ENCODE results near the gene SYT15.

SYT15 gene

DNA sequence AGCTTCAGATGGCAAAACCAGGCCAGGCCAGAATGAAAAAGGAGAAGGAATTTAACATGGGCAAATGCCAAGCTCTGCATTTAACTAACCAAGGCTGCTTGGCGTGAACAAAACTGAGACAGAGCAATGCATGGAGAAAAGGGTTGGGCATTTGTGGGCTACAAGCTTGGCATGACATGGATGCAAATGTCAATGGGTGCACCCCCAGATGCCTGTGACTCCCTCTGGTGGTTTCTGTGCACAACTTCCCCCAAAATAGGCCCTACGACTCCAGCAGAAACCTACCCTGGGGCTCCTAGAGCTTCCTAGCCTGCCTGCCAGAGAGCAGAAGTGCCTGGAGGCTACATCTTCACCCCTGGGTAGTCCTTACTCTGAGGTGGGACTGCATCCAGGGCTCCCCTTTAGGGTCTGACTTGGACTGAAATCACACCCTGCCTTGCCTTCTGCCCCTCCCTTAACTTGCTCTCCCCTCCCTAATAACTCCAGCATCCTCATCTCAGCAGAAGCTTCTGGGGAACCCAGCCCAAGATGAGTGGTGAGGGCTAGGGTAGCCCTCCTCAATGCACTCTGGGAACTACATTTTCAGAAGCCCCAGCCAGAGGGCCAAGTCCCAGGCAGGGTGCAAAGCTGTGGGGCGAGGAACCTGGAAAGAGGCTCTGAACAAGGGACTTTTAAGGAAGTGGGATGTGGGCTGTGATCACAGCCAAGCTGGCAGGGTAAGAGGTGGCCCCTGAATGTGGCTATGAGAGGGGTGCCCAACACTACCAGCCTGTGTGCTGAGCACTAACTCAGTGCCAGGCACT is 33.7 kb upstream of the SYT15 start:
- no peak for DNase-seq (ENCODE audit: low read depth in 2 of 2)

- no peak for DNase-seq (ENCODE audit: low read depth in 2 of 2)
These were observed 32.9 kb upstream of the SYT15 start for GRCh38 chr10:46545861-46546590.

DNA sequence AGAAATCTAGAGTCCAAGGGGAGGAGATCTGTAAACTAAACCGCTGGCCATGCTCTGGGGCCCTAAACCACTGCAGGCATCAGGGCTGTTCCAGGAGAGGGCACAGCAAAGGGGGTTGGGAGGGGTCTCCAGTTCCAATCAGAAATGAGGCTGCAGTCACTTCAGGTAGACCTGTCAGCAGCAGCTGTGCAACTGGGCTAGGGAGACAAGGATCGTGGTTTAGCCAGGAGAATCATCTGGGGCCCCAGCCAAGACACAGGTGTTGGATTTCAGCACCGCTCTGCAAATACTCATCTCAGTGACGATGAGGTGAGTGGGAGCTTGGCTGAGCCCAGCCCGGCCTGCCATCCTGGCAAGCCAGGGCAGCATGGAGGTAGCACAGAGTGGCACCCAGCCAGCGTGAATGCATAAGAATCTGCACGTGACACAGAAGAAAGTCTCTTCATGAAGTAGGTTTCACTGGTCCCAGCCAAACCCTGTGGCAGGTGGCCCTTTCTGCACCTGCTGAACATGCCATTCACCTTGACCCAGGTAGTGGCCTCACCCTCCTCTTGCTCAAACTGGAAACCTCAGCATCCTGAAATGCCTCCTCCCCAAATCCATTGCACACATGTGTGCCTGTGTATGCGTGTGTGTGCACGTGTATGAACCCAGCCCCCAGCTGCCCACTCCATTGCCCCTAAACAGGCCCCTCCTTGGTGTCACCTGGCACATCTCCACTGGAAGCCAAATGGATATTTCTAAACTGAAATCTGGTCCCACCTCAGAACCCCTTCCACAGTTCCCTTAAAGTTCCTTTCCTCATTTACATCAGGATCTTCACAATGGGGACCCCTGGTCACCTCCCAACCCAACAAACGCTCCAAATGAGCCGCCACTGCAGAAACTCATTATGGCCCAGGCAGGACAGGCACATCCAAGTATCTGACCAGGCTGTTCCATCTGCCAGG is 32.1 kb upstream of the SYT15 start:
- DNase-seq (ENCODE audit: low read depth in 2 of 2), result no peak

DNA sequence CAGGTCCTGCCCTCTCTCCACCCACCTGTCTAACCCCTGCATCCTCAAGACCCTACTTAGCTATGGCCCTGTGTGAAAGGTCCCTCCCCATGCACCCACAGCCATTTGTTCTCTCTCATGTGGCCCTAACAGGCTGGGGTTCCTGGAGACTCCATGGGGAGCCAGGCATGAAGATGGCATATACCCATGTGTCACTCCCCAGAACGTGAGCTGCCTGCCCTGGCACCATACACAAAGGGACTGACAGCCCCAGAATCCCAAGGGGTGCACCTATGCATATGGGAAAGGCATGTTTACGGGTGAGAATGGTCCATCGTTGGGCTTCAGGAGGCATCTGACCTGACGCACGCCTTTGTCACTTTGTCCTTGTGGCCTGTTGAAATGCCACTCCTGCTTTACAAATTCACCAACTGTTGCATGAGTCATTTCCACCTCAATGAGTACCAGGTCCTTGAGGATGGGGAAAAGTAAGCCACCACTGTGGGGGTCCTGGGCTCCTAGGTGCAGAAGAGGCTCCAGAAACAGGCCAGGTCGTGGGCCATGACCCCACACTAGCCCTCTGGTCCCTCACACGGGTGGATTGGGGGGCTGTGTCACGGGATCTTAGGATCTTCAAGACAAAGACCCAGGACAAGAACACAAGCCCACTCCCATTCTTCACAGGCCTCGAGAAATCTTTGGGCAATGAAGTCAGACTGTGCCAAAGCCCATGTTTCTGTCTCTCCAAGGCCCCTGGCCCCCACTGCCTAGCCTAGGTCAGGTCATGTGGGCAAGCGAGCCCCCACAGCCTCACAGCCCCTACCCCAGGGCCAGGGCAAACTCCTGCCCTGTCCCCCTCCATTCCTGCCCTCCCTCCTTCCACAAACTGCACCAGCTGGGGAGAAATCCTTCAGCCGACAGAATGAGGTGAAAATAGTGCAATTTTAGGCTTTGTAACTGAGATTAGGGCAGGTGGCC is 31.1 kb upstream of the SYT15 start:
- DNase-seq (ENCODE audit: low read depth in 2 of 2), result no peak

DNA sequence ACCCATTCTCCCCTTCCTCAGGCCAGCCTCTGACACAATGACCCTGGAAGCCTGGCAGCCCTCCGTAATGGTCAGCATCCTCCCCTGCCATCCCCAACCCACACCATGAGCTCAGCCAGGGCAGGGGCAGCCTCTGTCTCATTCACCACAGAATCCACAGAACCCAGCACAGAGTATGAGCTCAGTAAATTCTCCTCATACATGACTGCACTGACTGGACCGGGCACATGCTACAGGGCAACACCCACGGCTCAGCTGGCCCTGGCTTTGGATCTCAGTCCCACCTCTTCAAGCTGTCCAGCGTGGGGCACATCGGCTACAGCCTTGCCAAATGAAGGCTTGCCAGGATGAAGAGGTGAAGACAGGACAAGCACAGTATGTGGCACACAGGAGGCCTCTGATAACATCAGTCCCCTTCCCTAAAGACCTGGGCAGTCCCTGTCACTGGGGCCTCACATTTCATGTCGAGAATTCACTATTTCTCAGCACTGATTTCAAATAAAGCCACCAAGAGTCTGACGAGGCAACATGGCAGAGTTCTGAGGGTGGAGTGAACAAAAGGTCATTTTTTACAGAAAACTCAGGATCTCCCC is 30.3 kb upstream of the SYT15 start:
- no peak for DNase-seq (ENCODE audit: low read depth in 2 of 2)

- DNase-seq (ENCODE audit: low read depth in 2 of 2), result no peak
These were observed 29.5 kb upstream of the SYT15 start for GRCh38 chr10:46549171-46550075.

GRCh38 chr10:46550076-46550790 is 28.7 kb upstream of the SYT15 start:
- no peak for DNase-seq (ENCODE audit: low read depth in 2 of 2)

GRCh38 chr10:46550795-46551700 is 27.9 kb upstream of the SYT15 start:
- DNase-seq (ENCODE audit: low read depth in 2 of 2), result no peak

DNA sequence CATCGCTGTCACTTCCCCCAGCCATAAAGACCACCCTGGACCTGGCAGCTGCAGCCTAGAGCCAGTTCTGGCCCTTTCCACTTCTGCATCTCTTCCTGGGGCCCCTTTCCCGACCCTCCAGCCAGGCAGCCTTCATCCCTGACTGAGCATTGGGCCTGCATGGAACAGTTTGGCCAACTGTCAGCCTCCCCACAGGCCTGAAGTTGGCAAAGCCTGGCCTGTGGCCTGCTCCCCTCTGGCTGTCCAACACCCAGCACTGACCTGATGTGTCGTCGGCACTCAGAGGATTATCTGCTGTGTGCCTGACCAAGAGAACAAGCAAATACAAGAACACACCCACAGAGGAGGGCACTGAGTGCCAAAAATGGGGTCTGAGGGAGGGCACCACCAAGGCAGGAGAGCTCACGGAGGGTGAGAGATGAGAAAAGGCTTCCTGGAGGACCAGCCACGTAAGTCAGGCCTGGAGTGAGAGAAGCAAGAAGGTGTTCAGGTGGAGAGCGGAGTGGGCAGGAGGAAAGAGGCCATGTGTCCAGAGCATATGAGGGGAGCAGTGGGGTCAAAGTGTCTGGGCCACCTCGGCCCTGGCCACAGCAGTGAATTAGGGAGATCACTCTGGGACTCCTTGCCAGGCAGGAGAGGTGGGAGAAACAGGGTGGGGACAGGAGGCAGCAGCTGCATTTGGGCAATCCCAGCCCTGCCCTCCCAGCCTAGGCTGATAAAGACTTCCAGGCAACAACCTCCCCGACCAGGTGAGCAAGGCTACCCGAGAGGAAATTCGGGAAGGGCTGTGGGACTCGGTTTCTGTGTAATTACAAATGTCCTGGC is 27.0 kb upstream of the SYT15 start:
- DNase-seq (ENCODE audit: low read depth in 2 of 2), result no peak

DNA sequence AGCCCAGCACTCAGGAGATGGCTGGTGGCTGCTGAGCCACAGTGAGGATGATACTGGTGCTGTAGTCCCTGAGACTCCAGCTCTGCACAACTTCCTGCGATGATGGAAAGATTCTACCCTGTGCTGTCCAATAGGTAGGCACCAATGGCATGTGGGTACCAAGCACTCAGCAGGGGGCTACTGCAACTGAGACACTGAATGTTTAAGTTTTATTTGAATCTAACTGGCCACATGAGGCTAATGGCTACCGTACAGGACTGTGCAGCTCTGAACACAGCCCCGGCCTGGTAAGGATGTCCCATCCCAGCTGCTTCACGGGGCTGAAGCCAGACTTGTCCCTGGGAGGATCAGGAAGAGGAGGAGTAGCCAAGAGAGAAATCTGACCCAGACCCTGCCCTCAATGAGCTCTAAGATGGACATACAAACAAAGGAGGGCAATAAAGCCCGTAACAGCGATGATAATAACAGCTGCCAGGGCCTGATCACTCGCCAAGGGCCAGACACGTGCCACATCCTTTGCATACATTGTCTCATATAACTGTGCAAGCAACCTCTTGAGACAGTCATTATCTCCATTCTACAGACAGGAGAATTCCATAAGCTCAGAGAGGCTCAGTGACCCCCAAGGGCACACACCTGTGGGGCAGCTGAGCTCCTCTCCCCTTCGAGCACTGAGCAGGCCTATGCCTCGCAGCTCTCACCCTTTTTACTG is 26.2 kb upstream of the SYT15 start:
- no peak for DNase-seq (ENCODE audit: low read depth in 2 of 2)

DNA sequence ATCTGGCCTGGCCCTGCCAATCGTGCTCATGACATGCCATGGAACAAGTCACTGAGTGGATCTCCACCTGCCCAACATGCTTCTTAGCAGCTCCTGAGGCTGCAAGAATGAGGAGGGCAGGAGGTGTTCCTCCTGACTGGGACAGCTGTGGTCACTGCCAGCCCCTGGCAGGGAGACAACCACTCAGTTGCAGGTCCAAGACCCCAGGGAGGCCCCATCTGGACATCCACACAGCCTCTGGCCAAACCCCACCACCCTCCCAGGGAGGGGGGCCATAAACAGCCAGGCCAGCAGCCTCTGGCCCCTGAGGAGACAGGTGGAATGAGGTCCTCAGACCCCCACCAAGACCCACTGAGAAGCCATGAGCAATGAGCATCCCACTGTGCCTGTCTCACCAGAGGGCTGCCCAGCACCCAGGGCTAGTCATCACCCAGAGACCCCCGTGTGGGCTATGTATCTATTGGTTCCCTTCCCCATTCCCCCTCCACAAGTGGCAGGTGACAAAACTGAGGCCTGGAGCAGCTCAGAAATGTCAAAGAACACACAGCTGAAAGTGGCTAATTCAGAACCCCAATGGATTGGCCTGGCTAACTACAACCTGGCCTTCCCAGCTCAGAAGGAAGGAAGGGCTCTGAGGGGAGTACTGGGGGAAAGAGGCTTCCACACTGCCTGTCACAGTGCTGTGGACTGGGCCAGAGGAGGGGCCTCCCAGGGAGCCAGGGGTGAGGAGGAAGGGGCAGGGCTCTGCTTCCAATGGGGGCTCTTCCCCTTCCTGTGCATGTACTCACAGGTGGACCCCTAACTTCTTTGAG is 25.5 kb upstream of the SYT15 start:
- DNase-seq (ENCODE audit: low read depth in 2 of 2), result no peak

DNA sequence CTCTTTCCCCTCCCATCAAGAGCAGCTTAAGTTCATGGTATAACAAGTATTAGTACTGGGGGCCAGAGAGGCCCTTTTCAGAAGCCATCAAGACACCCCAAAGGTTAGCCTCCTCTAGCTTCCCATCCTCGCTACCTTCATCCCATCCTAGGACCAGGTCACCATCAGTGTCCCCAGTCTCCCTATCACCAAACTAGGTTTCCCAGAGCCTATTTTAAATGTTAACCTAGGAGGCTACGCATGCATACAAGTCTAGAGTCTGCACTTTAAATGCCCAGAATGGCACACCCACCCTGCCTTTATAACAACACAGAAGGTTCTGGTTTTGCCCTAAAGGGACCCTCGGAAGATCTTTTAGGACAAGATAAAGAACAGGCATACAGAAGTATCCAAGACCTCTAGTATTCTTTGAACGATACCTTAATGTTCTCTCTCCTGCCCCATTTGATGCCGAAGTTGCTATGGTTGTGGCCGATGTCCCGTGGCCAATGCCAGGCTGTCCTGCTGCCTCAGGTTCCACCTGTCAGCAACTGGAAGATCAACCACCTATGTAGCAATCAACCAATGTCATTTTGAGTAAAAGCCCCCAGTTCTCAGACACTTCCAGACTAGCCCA is 24.7 kb upstream of the SYT15 start:
- no peak for DNase-seq (ENCODE audit: low read depth in 2 of 2)

DNA sequence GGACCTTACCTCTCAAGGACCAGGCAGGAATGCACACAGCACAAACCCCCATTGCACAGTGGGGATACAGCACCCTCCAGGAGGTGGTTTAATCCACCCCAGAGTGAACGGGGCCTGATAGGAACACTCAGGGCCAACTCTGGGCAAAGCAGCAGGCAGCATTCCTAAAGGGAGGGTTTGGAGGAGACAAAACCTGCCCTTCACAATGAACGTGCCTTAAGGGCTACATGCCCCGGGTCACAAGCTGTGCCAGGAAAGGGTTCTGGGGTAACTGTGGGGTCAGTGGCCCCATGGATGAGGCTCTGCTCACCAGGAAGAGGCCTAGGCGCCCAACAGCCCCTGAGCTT is 23.6 kb upstream of the SYT15 start:
- DNase-seq (ENCODE audit: low read depth in 2 of 2), result no peak

GRCh38 chr10:46555713-46556514 is 23.0 kb upstream of the SYT15 start:
- no peak for DNase-seq (ENCODE audit: low read depth in 2 of 2)

Measured in fibroblast of skin of left biceps (primary cell).